Right ventricle myocardium superior (tissue), 1 donor: Measurements from ENCODE around the gene PRKCG. TPM values are rescaled to one million over a fixed set of nuclear protein-coding genes. Genes with fewer than 3 reads are reported as not detected.

Source experiments
- total RNA-seq: library from RNA; stranded (reverse); fragmentation: NEBNext Ultra II Directional; extraction: Animal tissue kit (Norgen Biotek cat#: 25700); gene quantifications from one replicate; pipeline ENCODE4 v1.2.1, GENCODE V29; 2021
- donor health status: DM: no; HTN: yes; CAD: no; lungs with severe emphysema.

The PRKCG gene
- total RNA-seq, 1 donor from 2014 or later = not detected

Other genes with a start within 250 kb of the PRKCG start
- gene NLRP12, start 57.9 kb upstream of the PRKCG start, total RNA-seq = 0.22 TPM
- gene MYADM, start 14.3 kb upstream of the PRKCG start, total RNA-seq = 115 TPM
- not detected for gene CACNG7, start 27.1 kb downstream of the PRKCG start, total RNA-seq
- 0.03 TPM for gene CACNG8, start 80.7 kb downstream of the PRKCG start, total RNA-seq
- not detected for gene CACNG6, start 109.4 kb downstream of the PRKCG start, total RNA-seq
- gene VSTM1, start 181.7 kb downstream of the PRKCG start, total RNA-seq = not detected
- gene TARM1, start 199.2 kb downstream of the PRKCG start, total RNA-seq = not detected
- 0.54 TPM for gene OSCAR, start 218.6 kb downstream of the PRKCG start, total RNA-seq
- 493 TPM for gene NDUFA3, start 220.7 kb downstream of the PRKCG start, total RNA-seq
- 9.4 TPM for gene TFPT, start 233.5 kb downstream of the PRKCG start, total RNA-seq
- gene PRPF31, start 233.6 kb downstream of the PRKCG start, total RNA-seq = 39.9 TPM